Kidney glomerular epithelial cell (primary cell): Measurements from ENCODE around the gene CYB5A.
A peak's percentile ranks its signal among the peaks of the same experiment; 100 is the strongest.

Experiments
- DNase-seq: peaks from one replicate; lab custom pipeline; 2025; lab: John Stamatoyannopoulos, UW

The CYB5A gene

GRCh38 chr18:74244554-74244953 is 47.2 kb downstream of the CYB5A start:
- DNase-seq = no peak

GRCh38 chr18:74243127-74243526 is 48.6 kb downstream of the CYB5A start:
- no peak for DNase-seq

GRCh38 chr18:74242438-74243096 is 49.2 kb downstream of the CYB5A start:
- DNase-seq = peak; percentile 6

GRCh38 chr18:74241970-74242369 is 49.8 kb downstream of the CYB5A start:
- DNase-seq = no peak

GRCh38 chr18:74241426-74241825 is 50.3 kb downstream of the CYB5A start:
- no peak for DNase-seq

GRCh38 chr18:74239567-74239966 is 52.2 kb downstream of the CYB5A start:
- DNase-seq = no peak

- peak; percentile 92 for DNase-seq
These were observed 57.2 kb downstream of the CYB5A start for GRCh38 chr18:74234326-74235171.

GRCh38 chr18:74233933-74234325 is 57.8 kb downstream of the CYB5A start:
- no peak for DNase-seq

GRCh38 chr18:74230922-74231714 is 60.6 kb downstream of the CYB5A start:
- DNase-seq = no peak

- DNase-seq = no peak
These were observed 61.9 kb downstream of the CYB5A start for GRCh38 chr18:74229891-74230290.

- no peak for DNase-seq
These were observed 62.8 kb downstream of the CYB5A start for GRCh38 chr18:74229005-74229404.

- DNase-seq = no peak
These were observed 63.5 kb downstream of the CYB5A start for GRCh38 chr18:74228312-74228711.

GRCh38 chr18:74226666-74227065 is 65.1 kb downstream of the CYB5A start:
- no peak for DNase-seq

- no peak for DNase-seq
These were observed 65.6 kb downstream of the CYB5A start for GRCh38 chr18:74226156-74226555.

GRCh38 chr18:74225193-74225840 is 66.4 kb downstream of the CYB5A start:
- DNase-seq = no peak

GRCh38 chr18:74222710-74223494 is 68.9 kb downstream of the CYB5A start:
- no peak for DNase-seq

GRCh38 chr18:74221081-74221480 is 70.7 kb downstream of the CYB5A start:
- no peak for DNase-seq

- no peak for DNase-seq
These were observed 72.7 kb downstream of the CYB5A start for GRCh38 chr18:74219056-74219455.

- no peak for DNase-seq
These were observed 74.2 kb downstream of the CYB5A start for GRCh38 chr18:74217476-74218143.

- DNase-seq = no peak
These were observed 75.1 kb downstream of the CYB5A start for GRCh38 chr18:74216661-74217110.

GRCh38 chr18:74215863-74216262 is 75.9 kb downstream of the CYB5A start:
- no peak for DNase-seq
